Esophagus muscularis mucosa (tissue), 4 donors: Measurements from ENCODE around the gene TRIM2.

Experiments used
- EP300 ChIP-seq: sonication (generic); formaldehyde crosslinking; IDR thresholded peaks from one replicate; pipeline ENCODE4 v1.6.1; 2017; ENCODE audit warnings: antibody characterized with exemption
- POLR2A ChIP-seq: fragments of 450-650 bp; IDR thresholded peaks from one replicate; pipeline ENCODE4 v1.6.1; 2017; ENCODE audit warnings: antibody characterized with exemption, moderate library complexity, mild to moderate bottlenecking, low read depth
- POLR2AphosphoS5 ChIP-seq, 2 donors: sonication (generic); formaldehyde crosslinking; IDR thresholded peaks; one replicate each; pipeline ENCODE4 v1.6.1; 2017; ENCODE audit warnings: antibody characterized with exemption in 2 of 2
- TF ChIP-seq, protein P1 (sequence below), 3 experiments: fragments of 200-600 bp in 2 of 3; fragments of 450-650 bp in 1 of 3; sonication (generic) in 2 of 3; IDR thresholded peaks; one replicate each; pipeline ENCODE4 v1.5.1; 2017 to 2019; ENCODE audit warnings: antibody characterized with exemption in 3 of 3, mild to moderate bottlenecking in 2 of 3, moderate library complexity in 1 of 3

DNA sequence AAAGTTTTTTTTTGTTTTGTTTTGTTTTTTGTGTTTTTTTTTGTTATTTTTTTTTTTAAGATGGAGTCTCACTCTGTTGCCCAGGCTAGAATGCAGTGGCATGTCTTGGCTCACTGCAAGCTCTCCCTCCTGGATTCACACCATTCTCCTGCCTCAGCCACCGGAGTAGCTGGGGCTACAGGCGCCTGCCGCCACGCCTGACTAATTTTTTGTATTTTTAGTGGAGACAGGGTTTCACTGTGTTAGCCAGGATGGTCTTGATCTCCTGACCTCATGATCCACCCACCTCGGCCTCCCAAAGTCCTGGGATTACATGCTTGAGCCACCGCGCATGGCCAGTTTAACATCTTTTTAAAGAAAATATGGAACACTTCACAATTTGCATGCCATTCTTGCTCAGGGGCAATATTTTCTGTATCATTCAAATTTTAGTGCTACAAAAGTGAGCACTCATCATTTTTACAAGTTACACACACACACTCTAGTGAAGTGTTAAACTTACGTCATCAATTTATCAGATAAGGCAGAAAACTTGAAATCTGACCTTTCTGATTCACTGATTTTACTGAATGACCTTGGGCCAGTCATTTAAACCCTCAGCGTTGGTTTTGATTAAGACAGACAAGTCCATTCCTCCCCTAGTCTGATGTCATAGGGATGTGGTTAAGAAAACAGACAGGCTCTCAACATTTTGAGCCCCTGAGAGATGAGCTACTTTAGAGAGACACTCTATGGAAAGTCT, 61.2 kb downstream of the TRIM2 start:
- TF ChIP-seq, protein P1, sequence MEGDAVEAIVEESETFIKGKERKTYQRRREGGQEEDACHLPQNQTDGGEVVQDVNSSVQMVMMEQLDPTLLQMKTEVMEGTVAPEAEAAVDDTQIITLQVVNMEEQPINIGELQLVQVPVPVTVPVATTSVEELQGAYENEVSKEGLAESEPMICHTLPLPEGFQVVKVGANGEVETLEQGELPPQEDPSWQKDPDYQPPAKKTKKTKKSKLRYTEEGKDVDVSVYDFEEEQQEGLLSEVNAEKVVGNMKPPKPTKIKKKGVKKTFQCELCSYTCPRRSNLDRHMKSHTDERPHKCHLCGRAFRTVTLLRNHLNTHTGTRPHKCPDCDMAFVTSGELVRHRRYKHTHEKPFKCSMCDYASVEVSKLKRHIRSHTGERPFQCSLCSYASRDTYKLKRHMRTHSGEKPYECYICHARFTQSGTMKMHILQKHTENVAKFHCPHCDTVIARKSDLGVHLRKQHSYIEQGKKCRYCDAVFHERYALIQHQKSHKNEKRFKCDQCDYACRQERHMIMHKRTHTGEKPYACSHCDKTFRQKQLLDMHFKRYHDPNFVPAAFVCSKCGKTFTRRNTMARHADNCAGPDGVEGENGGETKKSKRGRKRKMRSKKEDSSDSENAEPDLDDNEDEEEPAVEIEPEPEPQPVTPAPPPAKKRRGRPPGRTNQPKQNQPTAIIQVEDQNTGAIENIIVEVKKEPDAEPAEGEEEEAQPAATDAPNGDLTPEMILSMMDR (IDR thresholded peaks at IDR 0.05): no peak
- no peak for TF ChIP-seq POLR2A
- TF ChIP-seq POLR2AphosphoS5 (IDR thresholded peaks at IDR 0.05): no peak
- no peak for TF ChIP-seq EP300
